H1 (cell line): ENCODE measurements around the gene ZBTB22.

Experiments
- CTCF ChIP-seq, 3 experiments: IDR thresholded peaks; 1 replicate in 2 of 3; 2 replicates in 1 of 3; pipeline versions ENCODE4 v1.5.1 to v1.6.1; 2011; ENCODE audit warnings: low read length in 3 of 3, mild to moderate bottlenecking in 3 of 3, inconsistent platforms in 2 of 3, low read depth in 1 of 3, moderate library complexity in 1 of 3; ENCODE audit not compliant: insufficient read depth in 1 of 3; ENCODE audit errors: control extremely low read depth in 1 of 3
- EP300 ChIP-seq, 2 experiments: IDR thresholded peaks; 1 replicate in 1 of 2; 2 replicates in 1 of 2; pipeline ENCODE4 v1.6.1; 2011 to 2012; ENCODE audit warnings: low read depth in 2 of 2, low read length in 2 of 2, mild to moderate bottlenecking in 2 of 2, borderline replicate concordance in 1 of 2, inconsistent platforms in 1 of 2, moderate library complexity in 1 of 2
- JUN ChIP-seq: IDR thresholded peaks from 2 replicates; pipeline ENCODE4 v1.6.1; 2011; ENCODE audit warnings: low read depth, mild to moderate bottlenecking, improper control_type of control experiment, low read length
- MAFK ChIP-seq: IDR thresholded peaks from 2 replicates; pipeline ENCODE4 v1.6.1; 2012; ENCODE audit warnings: low read depth, mild to moderate bottlenecking, improper control_type of control experiment, low read length
- NRF1 ChIP-seq: IDR thresholded peaks from 2 replicates; pipeline ENCODE4 v1.6.1; 2011; ENCODE audit warnings: mild to moderate bottlenecking, low read depth, low read length, improper control_type of control experiment
- POLR2A ChIP-seq, 2 experiments: IDR thresholded peaks; 1 replicate in 1 of 2; 2 replicates in 1 of 2; pipeline ENCODE4 v1.6.1; 2011; ENCODE audit warnings: low read depth in 2 of 2, low read length in 2 of 2, mild to moderate bottlenecking in 2 of 2; ENCODE audit errors: control extremely low read depth in 1 of 2
- SP1 ChIP-seq: IDR thresholded peaks from 2 replicates; pipeline ENCODE4 v1.6.1; 2011; ENCODE audit warnings: low read depth, low read length
- SUZ12 ChIP-seq: fragments of 200-600 bp; sonication (generic); IDR thresholded peaks from 2 replicates; pipeline ENCODE4 v1.6.1; 2012; ENCODE audit warnings: mild to moderate bottlenecking, inconsistent platforms, low read length, moderate library complexity, mixed read lengths

GRCh38 chr6:33288921-33289783 lies 28.4 kb downstream of the ZBTB22 start, which contains the start of the genes PFDN6 and WDR46:
- TF ChIP-seq SUZ12 (no peak), CTCF (IDR thresholded peaks at IDR 0.05; ENCODE audit: control extremely low read depth in 1 of 3, insufficient read depth in 1 of 3, low read depth in 1 of 3, low read length in 3 of 3) (no peak), SP1 (peak; percentile 71), NRF1 (no peak), EP300 (IDR thresholded peaks at IDR 0.05; ENCODE audit: borderline replicate concordance in 1 of 2, low read depth in 2 of 2, low read length in 2 of 2) (no peak), MAFK (no peak), JUN (no peak), POLR2A (IDR thresholded peaks at IDR 0.05; ENCODE audit: control extremely low read depth in 1 of 2, low read depth in 2 of 2, low read length in 2 of 2) (peak in 1 of 2 experiments; percentile 76; a peak in 2 of 3 replicates)
